ENCODE data around the gene SLC12A7.

- TF ChIP-seq CTCF (IDR thresholded peaks at IDR 0.05) (no peak), POLR2A (IDR thresholded peaks at IDR 0.05) (no peak)
These were observed 38.4 kb downstream of the SLC12A7 start for GRCh38 chr5:1073239-1074102.

All from right lobe of liver (tissue), 4 donors.